Measurements from ENCODE around the gene PRDX2.

GRCh38 chr19:12804051-12804450, 2.5 kb upstream of the PRDX2 start:
- no peak for TF ChIP-seq CTCF (IDR thresholded peaks at IDR 0.05; ENCODE audit: low read depth, low read length)
- no peak for TF ChIP-seq EZH2phosphoT487 (IDR thresholded peaks at IDR 0.05; ENCODE audit: low read depth)
